GM03348 (cell line): ENCODE data around the gene STK25.

ENCODE experiments used
- DNase-seq: peaks from one replicate; pipeline ENCODE4 v3.0.0; 2012; ENCODE audit warnings: low spot score

STK25 gene

GRCh38 chr2:241508240-241509154 is at the start of gene STK25:
Gene STK25 (minus strand): TSS chr2:241508584. CDS start chr2:241508035, 549 bp downstream.
- peak; percentile 100 for DNase-seq

GRCh38 chr2:241556746-241557145 is 48.4 kb upstream of the STK25 start:
- DNase-seq, result no peak

- DNase-seq, result no peak
Measured at GRCh38 chr2:241555711-241556110, 47.3 kb upstream of the STK25 start.

DNA sequence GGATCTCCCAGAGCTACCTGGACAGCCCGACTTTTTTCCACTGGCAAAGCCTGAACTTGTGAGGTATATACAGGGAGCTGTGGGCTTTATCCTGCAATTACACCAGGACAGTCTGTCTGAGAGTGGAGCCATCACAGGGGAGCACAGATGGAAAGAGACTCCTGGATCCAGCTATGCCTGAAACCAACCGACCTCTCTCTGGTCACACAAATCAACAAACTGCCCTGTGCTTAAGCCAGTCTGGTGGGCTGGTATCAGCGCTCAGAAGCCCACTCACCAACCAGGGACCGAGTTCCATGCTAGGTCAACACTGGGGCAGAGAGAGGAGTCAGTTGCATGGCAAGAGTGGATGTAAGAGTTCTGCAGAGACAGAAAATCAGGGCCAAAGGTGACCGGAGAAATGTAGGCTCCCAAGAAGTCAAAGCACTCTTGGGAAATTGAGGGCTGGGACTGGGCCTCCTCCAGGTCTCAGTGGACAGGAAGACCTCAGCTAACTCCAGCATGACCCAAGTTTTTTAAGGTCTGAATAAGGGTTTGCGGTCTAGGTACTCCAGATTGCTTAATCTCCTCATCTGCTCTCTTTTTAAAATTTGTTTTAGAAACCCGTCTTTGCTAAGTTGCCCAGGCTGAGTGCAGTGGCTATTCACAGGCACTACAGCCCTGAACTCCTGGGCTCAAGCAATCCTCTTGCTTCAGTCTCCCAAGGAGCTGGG is 46.4 kb upstream of the STK25 start:
- no peak for DNase-seq

DNA sequence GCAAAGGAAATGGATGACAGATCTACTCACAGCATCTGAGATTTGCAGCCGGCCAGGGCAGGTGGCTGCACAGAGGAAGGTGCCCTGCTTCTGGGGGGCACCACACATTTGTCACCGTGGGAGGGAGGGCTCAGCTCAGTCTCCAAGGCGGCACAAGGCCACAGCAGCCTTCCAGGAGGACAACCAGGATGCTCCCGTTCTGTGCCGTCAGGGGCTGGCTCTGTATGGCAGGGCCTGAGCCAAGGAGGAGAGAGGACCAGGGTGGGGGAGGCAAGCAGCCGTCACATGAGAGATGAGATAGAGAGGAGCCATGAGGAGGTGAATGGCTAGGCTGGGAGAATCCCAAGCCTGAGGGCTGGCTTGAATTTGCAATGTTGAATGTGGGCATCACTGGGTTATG is 45.6 kb upstream of the STK25 start:
- no peak for DNase-seq

DNA sequence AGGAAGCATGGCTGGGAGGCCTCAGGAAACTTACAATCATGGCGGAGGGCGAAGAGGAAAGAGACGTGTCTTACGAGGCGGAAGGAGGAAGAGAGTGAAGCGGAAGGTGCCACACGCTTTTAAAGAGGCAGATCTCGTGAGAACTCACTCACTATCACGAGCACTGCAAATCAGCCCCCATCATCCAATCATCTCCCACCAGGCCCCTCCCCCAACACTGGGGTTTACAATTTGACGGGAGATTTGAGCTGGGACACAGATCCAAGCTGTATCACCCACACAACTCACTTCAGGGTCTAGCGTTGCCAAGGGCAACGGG is 45.1 kb upstream of the STK25 start:
- no peak for DNase-seq

DNA sequence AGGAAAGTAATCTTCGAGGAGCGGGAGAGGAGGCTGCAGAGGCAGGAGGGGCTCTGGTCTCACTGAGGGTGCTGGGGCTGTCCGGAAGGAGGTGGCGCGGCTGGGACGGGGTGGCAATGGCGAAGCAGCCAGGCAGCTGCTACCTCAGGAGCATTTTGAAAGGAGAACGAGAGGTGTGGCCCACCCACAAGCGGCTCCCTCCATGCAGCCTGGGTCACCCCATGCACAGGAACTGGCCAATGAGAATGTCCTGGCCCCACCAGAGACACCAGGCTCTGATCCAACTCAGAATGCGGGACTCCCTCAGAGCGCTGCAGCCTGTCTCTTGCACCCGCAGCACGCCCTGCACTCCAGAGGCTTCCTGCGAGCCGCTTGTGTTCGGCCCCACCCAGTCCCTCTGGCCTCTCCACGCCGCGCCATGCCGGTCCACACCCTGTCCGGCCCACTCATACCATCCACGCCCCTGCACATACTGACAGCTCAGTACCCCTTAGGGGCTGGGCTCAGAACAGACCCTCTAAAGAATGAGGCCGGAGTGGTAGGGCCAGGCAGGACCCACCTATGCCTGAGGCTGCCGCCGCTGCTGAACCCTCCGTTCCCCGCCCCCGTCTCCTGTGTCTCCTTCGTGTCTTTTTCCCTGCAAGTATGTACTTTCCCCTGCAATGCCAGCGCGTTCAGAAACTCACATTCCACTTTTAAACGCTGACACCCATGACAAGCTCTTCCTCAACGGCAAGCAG is 43.8 kb upstream of the STK25 start:
- no peak for DNase-seq

DNA sequence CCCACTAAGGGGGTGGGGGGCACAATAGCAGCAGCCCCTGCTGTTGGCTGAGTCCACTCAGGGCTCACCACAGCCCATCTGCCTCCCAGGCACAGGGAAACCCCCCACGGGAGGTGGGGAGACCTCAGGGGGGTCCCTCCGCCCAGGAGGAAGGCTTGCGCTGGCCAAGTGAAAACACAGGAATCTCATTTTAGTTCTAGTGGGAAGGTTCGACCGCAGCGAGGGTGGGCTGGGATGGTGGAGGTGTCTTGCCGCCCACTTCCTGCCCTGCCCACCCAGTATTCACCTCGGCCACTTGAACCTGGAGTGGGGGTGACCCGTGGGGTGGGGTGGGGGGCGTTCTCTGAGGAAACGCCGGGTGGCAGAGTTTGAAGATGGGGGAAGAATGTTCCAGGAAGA is 43.2 kb upstream of the STK25 start:
- DNase-seq, result no peak

DNA sequence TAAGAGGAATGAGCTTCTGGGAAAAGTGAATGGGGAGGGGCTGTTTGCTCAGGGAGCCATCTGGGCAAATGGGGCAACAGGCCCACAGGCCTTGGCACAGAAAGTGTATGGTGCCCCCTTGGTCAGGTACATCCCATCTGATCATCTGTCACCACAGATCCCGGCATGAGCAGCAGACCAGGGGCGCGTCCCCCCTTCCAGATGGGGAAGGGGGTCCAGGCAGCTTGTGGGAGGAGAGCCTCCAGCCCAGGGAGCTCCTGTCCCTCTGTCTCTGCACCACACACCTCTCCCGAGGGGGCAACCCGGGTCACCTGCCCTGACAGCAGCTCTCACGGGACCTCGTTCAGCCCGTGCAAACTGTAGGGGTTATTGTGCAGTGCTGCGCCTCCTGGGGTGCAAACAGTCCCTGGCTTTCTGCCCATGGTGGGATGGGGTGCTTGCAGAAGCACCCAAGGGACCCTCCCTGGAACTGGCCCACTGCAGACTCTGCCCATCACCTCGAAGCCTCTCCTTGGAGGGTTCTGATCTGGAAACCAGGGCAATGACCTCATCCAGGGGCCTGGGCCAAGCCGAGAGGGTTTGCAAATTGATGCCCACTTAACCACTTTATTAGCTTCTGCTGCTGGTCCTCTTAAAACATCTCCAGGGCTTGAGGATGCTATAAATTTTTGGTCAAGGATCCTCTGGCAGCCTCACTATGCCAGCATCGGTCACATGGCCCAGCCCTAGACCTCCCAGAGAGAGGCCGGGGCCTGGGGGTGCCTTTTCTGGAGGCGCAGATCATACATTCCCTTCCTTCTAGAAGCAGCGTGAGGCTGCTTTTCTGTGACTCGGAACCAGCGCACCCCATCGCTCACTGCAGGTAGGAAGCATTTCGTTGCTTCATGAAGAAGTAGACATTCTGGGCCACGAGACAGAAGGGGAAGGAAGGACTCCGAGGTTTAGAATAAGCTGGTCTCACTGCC is 42.5 kb upstream of the STK25 start:
- DNase-seq, result no peak

- no peak for DNase-seq
Measured at GRCh38 chr2:241548451-241548835, 40.1 kb upstream of the STK25 start.

DNA sequence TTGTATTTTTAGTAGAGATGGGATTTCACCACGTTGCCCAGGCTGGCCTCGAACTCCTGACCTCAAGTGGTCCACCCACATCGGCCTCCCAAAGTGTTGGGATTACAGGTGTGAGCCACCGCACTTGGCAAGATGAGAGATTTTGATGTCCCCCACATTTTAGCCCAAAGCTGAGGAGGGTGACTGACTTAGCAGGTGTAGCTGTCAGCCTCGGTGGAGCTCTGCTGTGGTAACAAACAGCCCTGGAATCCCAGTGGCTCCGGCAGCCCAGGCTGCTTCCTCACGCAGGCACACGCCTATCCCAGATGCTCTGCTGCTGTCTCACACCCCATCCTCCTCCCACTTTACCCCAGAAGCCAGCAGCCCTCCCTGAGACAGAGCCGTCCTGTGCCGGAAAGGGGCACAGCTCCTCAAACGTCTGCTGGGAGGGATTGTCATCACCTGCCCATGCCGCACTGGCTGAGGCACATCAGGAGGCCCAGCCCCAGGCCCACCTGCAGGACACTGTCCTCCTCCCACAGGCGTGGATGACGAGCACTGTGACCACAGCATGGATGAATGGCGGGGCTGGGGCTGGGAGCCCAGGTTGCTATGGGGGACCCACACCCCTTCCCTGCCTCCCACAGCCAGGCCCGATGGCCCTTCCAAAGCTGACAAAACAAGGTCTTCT is 39.5 kb upstream of the STK25 start:
- peak; percentile 9 for DNase-seq

- DNase-seq, result peak; percentile 88
Measured at GRCh38 chr2:241546771-241547498, 38.6 kb upstream of the STK25 start.

DNA sequence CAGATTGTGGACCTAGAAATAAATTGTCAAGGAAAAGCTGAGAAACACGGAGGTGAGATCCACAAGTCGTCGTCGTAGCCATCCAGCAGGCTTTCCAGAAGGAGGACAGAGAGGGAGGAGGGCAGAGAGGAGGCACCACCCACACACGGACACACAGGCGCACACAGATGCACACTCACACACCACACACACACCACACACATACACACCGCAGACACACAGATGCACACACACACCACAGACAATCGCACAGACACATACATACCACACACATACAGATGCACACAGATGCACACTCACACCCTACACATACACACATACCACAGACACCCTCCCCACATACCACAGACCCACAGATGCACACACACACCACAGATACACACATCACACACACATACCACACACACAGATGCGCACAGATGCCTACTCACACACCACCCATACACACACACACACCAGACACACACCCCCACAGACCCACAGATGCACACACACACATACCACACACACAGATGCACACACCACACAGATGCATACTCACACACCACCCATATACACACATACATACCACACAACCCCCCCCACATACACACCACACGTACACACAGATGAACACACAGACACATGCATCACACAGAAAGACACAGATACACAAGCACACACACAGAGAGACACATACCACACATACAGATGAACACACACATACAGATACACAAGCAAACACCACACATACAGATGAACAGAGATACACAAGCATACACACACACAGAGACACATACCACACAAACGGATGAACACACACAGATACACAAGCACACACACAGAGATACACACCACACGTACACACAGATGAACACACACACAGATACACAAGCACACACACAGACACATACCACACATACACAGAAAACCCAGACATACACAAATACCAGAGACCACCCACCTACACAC is 37.4 kb upstream of the STK25 start:
- DNase-seq, result no peak

- peak; percentile 68 for DNase-seq
Measured at GRCh38 chr2:241545106-241545505, 36.7 kb upstream of the STK25 start.

- peak; percentile 3 for DNase-seq
Measured at GRCh38 chr2:241542278-241542605, 33.9 kb upstream of the STK25 start.

GRCh38 chr2:241541564-241542277 is 33.3 kb upstream of the STK25 start:
- DNase-seq, result peak; percentile 11

DNA sequence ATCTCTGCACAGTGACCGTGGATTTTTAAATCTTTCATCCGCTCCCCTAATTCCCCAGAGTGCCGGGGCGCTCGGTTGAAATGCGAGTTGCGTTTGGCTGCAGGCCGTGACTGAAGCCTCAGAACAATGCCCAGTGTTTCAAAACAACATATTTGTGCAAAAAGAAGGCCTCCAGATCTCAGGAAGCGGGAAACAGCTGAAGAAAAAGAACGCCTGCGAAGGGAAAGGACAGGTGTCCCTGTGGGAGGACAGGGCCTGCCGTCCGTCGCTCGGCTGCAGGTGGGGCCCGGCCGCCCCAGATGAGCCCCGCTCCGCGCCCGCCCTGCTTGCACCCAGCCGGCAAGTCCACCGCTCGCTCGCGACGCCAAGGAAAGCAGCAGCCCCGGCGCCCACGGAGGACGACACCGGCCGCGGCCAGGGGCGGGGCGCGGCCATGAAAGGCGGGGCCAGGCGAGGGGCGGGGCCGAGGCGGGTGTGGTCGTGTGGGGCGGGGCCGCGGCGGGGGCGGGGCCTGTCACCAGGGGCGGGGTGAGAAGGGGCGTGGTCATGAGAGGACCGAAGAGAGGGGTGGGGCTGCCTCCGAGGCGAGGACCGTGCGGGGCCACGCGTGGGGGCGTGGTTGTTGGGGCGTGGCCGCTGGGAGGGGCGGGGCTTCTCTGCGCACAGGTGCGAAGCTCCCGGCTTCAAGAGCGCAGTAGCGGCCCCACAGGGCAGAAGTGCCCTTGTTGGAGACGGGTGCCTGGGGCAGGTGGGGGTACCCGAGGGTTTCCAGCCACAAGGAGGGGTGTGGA is 32.6 kb upstream of the STK25 start:
- peak; percentile 95 for DNase-seq

- DNase-seq, result peak; percentile 27
Measured at GRCh38 chr2:241540401-241540770, 32.0 kb upstream of the STK25 start.
